ENCODE measurements around the gene SCP2.

The SCP2 gene

DNA sequence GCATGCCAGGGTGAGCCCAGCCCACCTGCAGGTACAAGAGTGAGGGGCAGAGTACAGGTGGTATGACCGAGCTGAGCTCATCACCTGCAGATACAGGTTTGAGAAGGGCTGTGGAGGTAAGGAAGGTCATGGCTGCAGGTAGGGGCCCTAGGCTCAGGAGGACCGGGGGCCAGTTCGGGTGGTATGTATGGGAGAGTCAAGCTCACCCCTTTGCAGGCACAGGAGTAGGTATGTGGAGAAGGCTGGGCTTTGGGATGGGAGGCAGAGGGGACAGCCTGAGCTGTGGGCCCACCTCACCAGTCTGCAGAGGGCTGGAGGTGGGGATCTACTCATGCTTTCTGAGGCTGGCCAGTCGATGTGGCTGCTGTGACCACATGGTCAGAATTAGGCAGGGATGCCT, 152.2 kb downstream of the SCP2 start:
- H3K4me3 ChIP-seq (ENCODE audit: low read depth, low read length) = no peak overlapping the region
- TF ChIP-seq, protein P1, sequence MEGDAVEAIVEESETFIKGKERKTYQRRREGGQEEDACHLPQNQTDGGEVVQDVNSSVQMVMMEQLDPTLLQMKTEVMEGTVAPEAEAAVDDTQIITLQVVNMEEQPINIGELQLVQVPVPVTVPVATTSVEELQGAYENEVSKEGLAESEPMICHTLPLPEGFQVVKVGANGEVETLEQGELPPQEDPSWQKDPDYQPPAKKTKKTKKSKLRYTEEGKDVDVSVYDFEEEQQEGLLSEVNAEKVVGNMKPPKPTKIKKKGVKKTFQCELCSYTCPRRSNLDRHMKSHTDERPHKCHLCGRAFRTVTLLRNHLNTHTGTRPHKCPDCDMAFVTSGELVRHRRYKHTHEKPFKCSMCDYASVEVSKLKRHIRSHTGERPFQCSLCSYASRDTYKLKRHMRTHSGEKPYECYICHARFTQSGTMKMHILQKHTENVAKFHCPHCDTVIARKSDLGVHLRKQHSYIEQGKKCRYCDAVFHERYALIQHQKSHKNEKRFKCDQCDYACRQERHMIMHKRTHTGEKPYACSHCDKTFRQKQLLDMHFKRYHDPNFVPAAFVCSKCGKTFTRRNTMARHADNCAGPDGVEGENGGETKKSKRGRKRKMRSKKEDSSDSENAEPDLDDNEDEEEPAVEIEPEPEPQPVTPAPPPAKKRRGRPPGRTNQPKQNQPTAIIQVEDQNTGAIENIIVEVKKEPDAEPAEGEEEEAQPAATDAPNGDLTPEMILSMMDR (IDR thresholded peaks at IDR 0.05; ENCODE audit: control insufficient read depth, extremely low read depth, insufficient read depth) = no peak
- no peak for DNase-seq (ENCODE audit: low read depth)

DNA sequence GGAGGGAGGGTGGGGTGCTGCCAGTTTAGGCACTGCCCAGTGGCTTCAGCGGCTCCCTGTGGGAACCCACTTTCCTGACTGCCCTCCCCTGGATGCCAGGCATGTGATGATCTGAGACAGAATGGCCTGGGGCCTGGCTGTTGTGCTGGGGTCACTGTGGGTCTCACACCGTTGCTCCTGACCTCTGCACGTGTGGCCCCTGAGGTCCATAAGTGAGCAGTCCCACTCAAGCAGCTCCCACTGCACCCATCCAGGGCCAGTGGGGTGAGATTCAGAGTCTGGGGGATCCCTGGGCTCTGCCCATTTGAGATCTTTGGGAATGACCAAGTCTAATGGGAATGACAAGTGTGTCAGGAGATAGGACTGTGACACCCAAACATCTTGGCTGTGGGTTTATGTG, 153.0 kb downstream of the SCP2 start:
- no peak for DNase-seq (ENCODE audit: low read depth)
- TF ChIP-seq, protein P1 (IDR thresholded peaks at IDR 0.05; ENCODE audit: control insufficient read depth, extremely low read depth, insufficient read depth) = no peak
- no peak overlapping the region for H3K4me3 ChIP-seq (ENCODE audit: low read depth, low read length)

GRCh38 chr1:53080769-53081168, 153.7 kb downstream of the SCP2 start:
- DNase-seq (ENCODE audit: low read depth) = no peak
- H3K4me3 ChIP-seq (ENCODE audit: low read depth, low read length) = no peak overlapping the region
- TF ChIP-seq, protein P1 (IDR thresholded peaks at IDR 0.05; ENCODE audit: control insufficient read depth, extremely low read depth, insufficient read depth) = no peak

GRCh38 chr1:53081384-53082066, 154.4 kb downstream of the SCP2 start:
- TF ChIP-seq, protein P1 (IDR thresholded peaks at IDR 0.05; ENCODE audit: control insufficient read depth, extremely low read depth, insufficient read depth) = no peak
- no peak overlapping the region for H3K4me3 ChIP-seq (ENCODE audit: low read depth, low read length)
- no peak for DNase-seq (ENCODE audit: low read depth)

GRCh38 chr1:53082826-53083455, 155.9 kb downstream of the SCP2 start:
- DNase-seq (ENCODE audit: low read depth) = no peak
- no peak overlapping the region for H3K4me3 ChIP-seq (ENCODE audit: low read depth, low read length)
- TF ChIP-seq, protein P1 (IDR thresholded peaks at IDR 0.05; ENCODE audit: control insufficient read depth, extremely low read depth, insufficient read depth) = no peak

GRCh38 chr1:53083636-53084588, 156.8 kb downstream of the SCP2 start:
- H3K4me3 ChIP-seq (ENCODE audit: low read depth, low read length) = no peak overlapping the region
- TF ChIP-seq, protein P1 (IDR thresholded peaks at IDR 0.05; ENCODE audit: control insufficient read depth, extremely low read depth, insufficient read depth) = no peak
- DNase-seq (ENCODE audit: low read depth) = no peak

Data from LNCaP clone FGC (cell line).